H1 (cell line): ENCODE results near the gene CDKN3. TPM values are rescaled to one million over a fixed set of nuclear protein-coding genes. Genes with fewer than 3 reads are reported as not detected.

Experiments used
- ASH2L ChIP-seq: fragments of 200-600, 300-600 bp; sonication (generic); IDR thresholded peaks from one replicate; pipeline ENCODE4 v1.7.1; 2017; ENCODE audit warnings: low read length
- BRCA1 ChIP-seq: IDR thresholded peaks from 2 replicates; pipeline ENCODE4 v1.6.1; 2012; ENCODE audit warnings: low read depth, low read length, improper control_type of control experiment
- CREB1 ChIP-seq: IDR thresholded peaks from 2 replicates; pipeline ENCODE4 v1.6.1; 2012; ENCODE audit warnings: inconsistent platforms
- KDM4A ChIP-seq: IDR thresholded peaks from one replicate; pipeline ENCODE4 v1.7.1; 2012; ENCODE audit warnings: low read depth, mild to moderate bottlenecking, moderate library complexity, low read length, inconsistent platforms; ENCODE audit not compliant: severe bottlenecking
- MAFK ChIP-seq: IDR thresholded peaks from 2 replicates; pipeline ENCODE4 v1.6.1; 2012; ENCODE audit warnings: low read depth, mild to moderate bottlenecking, improper control_type of control experiment, low read length
- NRF1 ChIP-seq: IDR thresholded peaks from 2 replicates; pipeline ENCODE4 v1.6.1; 2011; ENCODE audit warnings: mild to moderate bottlenecking, low read depth, low read length, improper control_type of control experiment
- POLR2A ChIP-seq, 2 experiments: IDR thresholded peaks; 1 replicate in 1 of 2; 2 replicates in 1 of 2; pipeline ENCODE4 v1.6.1; 2011; ENCODE audit warnings: low read depth in 2 of 2, low read length in 2 of 2, mild to moderate bottlenecking in 2 of 2; ENCODE audit errors: control extremely low read depth in 1 of 2
- RAD21 ChIP-seq, 2 experiments: IDR thresholded peaks in 1 of 2; conservative IDR thresholded peaks in 1 of 2; 2 replicates each; pipeline ENCODE4 v1.6.1; 2011; ENCODE audit warnings: low read depth in 2 of 2, low read length in 2 of 2, improper control_type of control experiment in 1 of 2, inconsistent platforms in 1 of 2, mild to moderate bottlenecking in 1 of 2, moderate library complexity in 1 of 2
- SIRT6 ChIP-seq: IDR thresholded peaks from one replicate; pipeline ENCODE4 v1.7.1; 2012; ENCODE audit warnings: low read length, inconsistent platforms
- SP2 ChIP-seq: IDR thresholded peaks from 2 replicates; pipeline ENCODE4 v1.6.1; 2012; ENCODE audit warnings: mild to moderate bottlenecking, low read length, inconsistent platforms
- polyA plus RNA-seq, 7 experiments: library from polyadenylated mRNA; depleted of rRNA in 3 of 7; stranded (reverse) in 5 of 7; unstranded in 2 of 7; fragments of >200 nt in 5 of 7; fragments of 200-250 nt in 2 of 7; gene quantifications; 1 replicate in 5 of 7; 2 replicates in 1 of 7; 4 replicates in 1 of 7; pipeline versions ENCODE4 v1.2.1 to v1.2.3, GENCODE V29; 2011 to 2013; ENCODE audit warnings: missing spikeins in 2 of 7, mixed read lengths in 2 of 7
- total RNA-seq: library from RNA; stranded (reverse); fragmentation: NEBNext Ultra II Directional; extraction: Animal tissue kit (Norgen Biotek cat#: 25700); gene quantifications from 2 replicates; pipeline ENCODE4 v1.2.1, GENCODE V29; 2021
- TF ChIP-seq, protein P1 (sequence below): IDR thresholded peaks from 2 replicates; pipeline ENCODE4 v1.6.1; 2011; ENCODE audit warnings: low read depth, mild to moderate bottlenecking, low read length; ENCODE audit not compliant: insufficient read depth

CDKN3 gene
- total and polyA plus RNA-seq, 2 of the 8 experiments (the other 6 are each of a cell fraction or from before 2014, with no cell fraction given): 43.5 to 48.3 TPM

DNA sequence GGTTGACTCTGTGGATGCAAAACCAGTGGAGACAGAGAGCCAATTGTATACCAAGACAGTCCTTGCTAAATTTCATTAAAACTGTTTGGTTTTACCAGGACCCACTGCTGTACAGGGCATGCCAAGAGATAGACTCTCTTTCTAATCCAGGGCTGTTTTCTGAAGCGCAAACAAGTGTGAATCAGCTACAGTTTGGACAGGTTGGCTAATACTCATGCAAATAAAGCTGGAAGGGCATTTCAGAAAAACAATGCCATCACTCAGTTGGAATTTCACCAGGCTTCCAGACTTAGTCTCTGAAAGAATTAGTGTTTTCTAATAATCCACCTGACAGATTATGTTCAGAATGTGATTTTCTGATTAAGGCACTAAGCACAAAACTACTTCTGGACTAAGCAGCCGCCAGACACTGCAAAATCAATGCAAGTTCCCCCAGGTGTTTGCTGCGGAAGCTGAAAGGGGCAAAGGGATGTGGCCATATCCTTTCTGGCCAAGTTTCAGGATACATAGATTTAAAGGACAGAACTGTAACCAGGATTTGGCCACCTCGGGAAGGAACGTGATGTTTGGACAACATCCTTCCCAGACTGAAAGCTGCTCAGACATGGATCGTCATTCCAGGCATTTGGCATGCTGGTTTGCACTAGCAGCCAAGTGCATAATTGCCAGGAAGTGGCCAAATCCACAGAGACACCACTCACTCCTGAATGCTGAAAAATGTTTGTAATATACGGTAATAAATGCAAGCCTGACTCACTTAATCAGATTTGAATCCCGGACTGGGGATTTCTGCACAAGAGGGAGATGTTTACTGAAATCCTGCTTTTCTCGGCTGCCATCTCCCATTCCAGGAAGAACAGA, 32.0 kb upstream of the CDKN3 start (continued):
- TF ChIP-seq, protein P1, sequence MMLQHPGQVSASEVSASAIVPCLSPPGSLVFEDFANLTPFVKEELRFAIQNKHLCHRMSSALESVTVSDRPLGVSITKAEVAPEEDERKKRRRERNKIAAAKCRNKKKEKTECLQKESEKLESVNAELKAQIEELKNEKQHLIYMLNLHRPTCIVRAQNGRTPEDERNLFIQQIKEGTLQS: no peak
- TF ChIP-seq BRCA1 (no peak), CREB1 (no peak), KDM4A (no peak), ASH2L (no peak), POLR2A (IDR thresholded peaks at IDR 0.05; ENCODE audit: control extremely low read depth in 1 of 2, low read depth in 2 of 2, low read length in 2 of 2) (no peak), RAD21 (IDR thresholded peaks at IDR 0.05 in 1 of 2, conservative IDR thresholded peaks at IDR 0.05 in 1 of 2; ENCODE audit: low read depth in 2 of 2, low read length in 2 of 2) (no peak), NRF1 (no peak), MAFK (no peak), SIRT6 (no peak), SP2 (no peak)
